Keratinocyte (primary cell): ENCODE measurements around the gene BCAS2. TPM values are rescaled to one million over a fixed set of nuclear protein-coding genes. Genes with fewer than 3 reads are reported as not detected.

Experiments used
- DNase-seq: peaks from one replicate; pipeline ENCODE4 v3.0.0-alpha.2; 2011; ENCODE audit warnings: low read depth, missing footprints, low spot score
- FAIRE-seq: peaks from 2 replicates; lab custom pipeline; 2011; peaks lifted over from hg19 to GRCh38; lab: Jason Lieb, UNC
- H2AFZ ChIP-seq: 2 replicates; pipeline ENCODE4 v1.6.0; 2012; ENCODE audit warnings: low read length, control low read depth, inconsistent platforms; ENCODE audit not compliant: control insufficient read depth
- H3K27ac ChIP-seq: 2 replicates; pipeline ENCODE4 v1.5.1; 2011; ENCODE audit warnings: low read length; ENCODE audit not compliant: control insufficient read depth, insufficient read depth
- H3K27me3 ChIP-seq: 3 replicates; pipeline ENCODE4 v1.6.0; 2011; ENCODE audit warnings: low read length; ENCODE audit not compliant: control insufficient read depth, insufficient read depth; ENCODE audit errors: extremely low read depth
- H3K36me3 ChIP-seq, 2 experiments: 2 replicates in 1 of 2; 3 replicates in 1 of 2; pipeline ENCODE4 v1.5.1; 2011; ENCODE audit warnings: low read length in 2 of 2, mild to moderate bottlenecking in 1 of 2; ENCODE audit not compliant: control insufficient read depth in 2 of 2, insufficient read depth in 2 of 2; ENCODE audit errors: extremely low read depth in 1 of 2
- H3K4me1 ChIP-seq: 3 replicates; pipeline ENCODE4 v1.5.1; 2011; ENCODE audit warnings: low read length; ENCODE audit not compliant: control insufficient read depth, insufficient read depth; ENCODE audit errors: extremely low read depth
- H3K4me2 ChIP-seq: 3 replicates; pipeline ENCODE4 v1.6.0; 2011; ENCODE audit warnings: low read depth, low read length; ENCODE audit not compliant: control insufficient read depth, insufficient read depth; ENCODE audit errors: extremely low read depth
- H3K4me3 ChIP-seq, 3 experiments: fragments of 200-600 bp in 1 of 3; sonication (generic) in 1 of 3; 2 replicates in 2 of 3; 3 replicates in 1 of 3; pipeline ENCODE4 v1.5.1; 2011 to 2016; ENCODE audit warnings: low read length in 3 of 3, mild to moderate bottlenecking in 3 of 3, control low read depth in 2 of 3, inconsistent platforms in 1 of 3, low read depth in 1 of 3, mixed read lengths in 1 of 3, mixed run types in 1 of 3, moderate library complexity in 1 of 3; ENCODE audit not compliant: control insufficient read depth in 2 of 3, insufficient read depth in 2 of 3; ENCODE audit errors: extremely low read depth in 1 of 3
- H3K79me2 ChIP-seq: 2 replicates; pipeline ENCODE4 v1.6.0; 2012; ENCODE audit warnings: low read length; ENCODE audit not compliant: control insufficient read depth, insufficient read depth
- H3K9ac ChIP-seq: 3 replicates; pipeline ENCODE4 v1.6.0; 2011; ENCODE audit warnings: low read length; ENCODE audit not compliant: control insufficient read depth, insufficient read depth; ENCODE audit errors: extremely low read depth
- H3K9me1 ChIP-seq: 3 replicates; pipeline ENCODE4 v1.6.0; 2011; ENCODE audit warnings: low read length; ENCODE audit not compliant: control insufficient read depth, insufficient read depth; ENCODE audit errors: extremely low read depth
- H3K9me3 ChIP-seq: 2 replicates; pipeline ENCODE4 v1.5.1; 2012; ENCODE audit warnings: low read depth, low read length; ENCODE audit not compliant: control insufficient read depth
- H4K20me1 ChIP-seq: 3 replicates; pipeline ENCODE4 v1.6.0; 2011; ENCODE audit warnings: low read length; ENCODE audit not compliant: control insufficient read depth, insufficient read depth; ENCODE audit errors: extremely low read depth
- CTCF ChIP-seq, 3 experiments: IDR thresholded peaks in 1 of 3; conservative IDR thresholded peaks in 1 of 3; optimal IDR thresholded peaks in 1 of 3; 2 replicates in 2 of 3; 3 replicates in 1 of 3; pipeline versions ENCODE3 to v1.5.1; 2011; ENCODE audit warnings: low read length in 3 of 3, mild to moderate bottlenecking in 3 of 3, moderate library complexity in 2 of 3, control low read depth in 1 of 3, inconsistent platforms in 1 of 3; ENCODE audit not compliant: insufficient read depth in 2 of 3; ENCODE audit errors: extremely low read depth in 1 of 3
- EZH2 ChIP-seq: IDR thresholded peaks from one replicate; pipeline ENCODE4 v1.6.1; 2012; ENCODE audit warnings: inconsistent platforms, mild to moderate bottlenecking, low read length, moderate library complexity
- dilution Hi-C: fragments of 300-500 bp; cut with MboI; formaldehyde crosslinking; loops from one replicate; pipeline ENCODE4 v1.7.0; 2020; ENCODE audit warnings: low sequenced_read_pairs; ENCODE audit not compliant: extremely low pct_ligation_motif_present
- polyA plus RNA-seq, 5 experiments: library from polyadenylated mRNA; depleted of rRNA in 3 of 5; stranded (reverse) in 3 of 5; stranded (forward) in 1 of 5; unstranded in 1 of 5; fragments of >200 nt; gene quantifications; 1 replicate in 1 of 5; 2 replicates in 3 of 5; 3 replicates in 1 of 5; pipeline versions ENCODE4 v1.2.1 to v1.2.3, GENCODE V29; 2011 to 2012; ENCODE audit warnings: missing spikeins in 2 of 5, low read depth in 1 of 5, low replicate concordance in 1 of 5

BCAS2 gene
- polyA plus RNA-seq, 1 donor (not counting 4 experiments of a cell fraction or from before 2014, with no cell fraction given), result 60.8 TPM

- dilution Hi-C loops, result no loop called here
- H3K27me3 ChIP-seq, result no peaks in the 10 kb centered on the region
- TF ChIP-seq EZH2 (no peak), CTCF (optimal IDR thresholded peaks at IDR 0.05 in 1 of 3, IDR thresholded peaks at IDR 0.05 in 1 of 3, conservative IDR thresholded peaks at IDR 0.05 in 1 of 3; ENCODE audit: extremely low read depth in 1 of 3, insufficient read depth in 2 of 3, low read length in 3 of 3) (no peak)
These were observed 22.1 kb downstream of the BCAS2 start for GRCh38 chr1:114559356-114559755.

GRCh38 chr1:114558544-114558943 lies 22.9 kb downstream of the BCAS2 start:
- Histone ChIP-seq H3K36me3 (no peaks in the 10 kb centered on the region), H3K4me1 (no peaks in the 10 kb centered on the region), H3K27ac (no peak overlapping the region), H3K27me3 (no peaks in the 10 kb centered on the region), H3K9me1 (no peaks in the 10 kb centered on the region), H3K79me2 (no peaks in the 10 kb centered on the region), H3K4me2 (no peak overlapping the region), H3K9me3 (no peaks in the 10 kb centered on the region), H3K4me3 (no peak overlapping the region), H2AFZ (no peak overlapping the region), H3K9ac (no peak overlapping the region), H4K20me1 (no peaks in the 10 kb centered on the region)
- dilution Hi-C loops, result no loop called here
- TF ChIP-seq EZH2 (no peak), CTCF (optimal IDR thresholded peaks at IDR 0.05 in 1 of 3, IDR thresholded peaks at IDR 0.05 in 1 of 3, conservative IDR thresholded peaks at IDR 0.05 in 1 of 3; ENCODE audit: extremely low read depth in 1 of 3, insufficient read depth in 2 of 3, low read length in 3 of 3) (peak in 1 of 3 experiments; percentile 23)
- FAIRE-seq (no peak), DNase-seq (no peak)

More at GRCh38 chr1:114559356-114559755, 22.1 kb downstream of the BCAS2 start:
- no peak overlapping the region for H3K4me2 ChIP-seq
- no peaks in the 10 kb centered on the region for H3K9me1 ChIP-seq
- H3K4me3 ChIP-seq, result no peak overlapping the region
- no peaks in the 10 kb centered on the region for H3K4me1 ChIP-seq
- no peak overlapping the region for H3K27ac ChIP-seq
- H3K9me3 ChIP-seq, result no peaks in the 10 kb centered on the region
- H4K20me1 ChIP-seq, result no peaks in the 10 kb centered on the region
- H3K9ac ChIP-seq, result no peak overlapping the region
- H3K79me2 ChIP-seq, result no peaks in the 10 kb centered on the region
- no peak for FAIRE-seq
- no peak for DNase-seq
- no peak overlapping the region for H2AFZ ChIP-seq
- no peaks in the 10 kb centered on the region for H3K36me3 ChIP-seq
